Measurements from ENCODE around the gene KRT14.

GRCh38 chr17:41553176-41553575, 33.5 kb downstream of the KRT14 start:
- TF ChIP-seq POLR2AphosphoS5 (IDR thresholded peaks at IDR 0.05; ENCODE audit: low read depth) (no peak), CREB1 (CRISPR knock-in tag; IDR thresholded peaks at IDR 0.05; ENCODE audit: low read depth) (no peak), JUNB (IDR thresholded peaks at IDR 0.05; ENCODE audit: unreplicated experiment) (no peak), EZH2phosphoT487 (IDR thresholded peaks at IDR 0.05; ENCODE audit: unreplicated experiment) (no peak), ZNF331 (CRISPR knock-in tag; IDR thresholded peaks at IDR 0.05; ENCODE audit: low read depth) (no peak), EZH2 (IDR thresholded peaks at IDR 0.05; ENCODE audit: low read depth, unreplicated experiment) (no peak), ETS1 (IDR thresholded peaks at IDR 0.05) (no peak), REST (IDR thresholded peaks at IDR 0.05; ENCODE audit: unreplicated experiment) (no peak), STAT1 (IDR thresholded peaks at IDR 0.05; ENCODE audit: unreplicated experiment) (no peak), NANOG (IDR thresholded peaks at IDR 0.05; ENCODE audit: borderline replicate concordance) (no peak), ZNF114 (CRISPR knock-in tag; IDR thresholded peaks at IDR 0.05) (no peak)
- TF ChIP-seq, protein P1, sequence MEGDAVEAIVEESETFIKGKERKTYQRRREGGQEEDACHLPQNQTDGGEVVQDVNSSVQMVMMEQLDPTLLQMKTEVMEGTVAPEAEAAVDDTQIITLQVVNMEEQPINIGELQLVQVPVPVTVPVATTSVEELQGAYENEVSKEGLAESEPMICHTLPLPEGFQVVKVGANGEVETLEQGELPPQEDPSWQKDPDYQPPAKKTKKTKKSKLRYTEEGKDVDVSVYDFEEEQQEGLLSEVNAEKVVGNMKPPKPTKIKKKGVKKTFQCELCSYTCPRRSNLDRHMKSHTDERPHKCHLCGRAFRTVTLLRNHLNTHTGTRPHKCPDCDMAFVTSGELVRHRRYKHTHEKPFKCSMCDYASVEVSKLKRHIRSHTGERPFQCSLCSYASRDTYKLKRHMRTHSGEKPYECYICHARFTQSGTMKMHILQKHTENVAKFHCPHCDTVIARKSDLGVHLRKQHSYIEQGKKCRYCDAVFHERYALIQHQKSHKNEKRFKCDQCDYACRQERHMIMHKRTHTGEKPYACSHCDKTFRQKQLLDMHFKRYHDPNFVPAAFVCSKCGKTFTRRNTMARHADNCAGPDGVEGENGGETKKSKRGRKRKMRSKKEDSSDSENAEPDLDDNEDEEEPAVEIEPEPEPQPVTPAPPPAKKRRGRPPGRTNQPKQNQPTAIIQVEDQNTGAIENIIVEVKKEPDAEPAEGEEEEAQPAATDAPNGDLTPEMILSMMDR (conservative IDR thresholded peaks at IDR 0.05; ENCODE audit: low read depth in 2 of 2), result no peak
